Spleen (tissue), 11 donors: Measurements from ENCODE around the gene CCDC17. TPM values are rescaled to one million over a fixed set of nuclear protein-coding genes. Genes with fewer than 3 reads are reported as not detected.

Source experiments
- DNase-seq: peaks from one replicate; pipeline ENCODE4 v3.0.0-alpha.2; 2020
- H3K27ac ChIP-seq, 8 donors: fragments of 200-600 bp; sonication (generic) in 7 of 8; 1 replicate in 4 of 8; 2 replicates in 4 of 8; pipeline versions ENCODE4 v1.5.0 to v1.8.0; 2016 to 2021; ENCODE audit warnings: inconsistent platforms in 4 of 8, mild to moderate bottlenecking in 4 of 8, moderate library complexity in 1 of 8
- H3K27me3 ChIP-seq, 7 donors: fragments of 200-600 bp; sonication (generic) in 6 of 7; replicated peaks in 1 of 7; 1 replicate in 4 of 7; 2 replicates in 3 of 7; pipeline versions ENCODE4 v1.5.0 to v1.8.0; 2016 to 2021; ENCODE audit warnings: inconsistent platforms in 3 of 7, mild to moderate bottlenecking in 1 of 7
- H3K36me3 ChIP-seq, 6 donors: fragments of 200-600 bp; sonication (generic) in 5 of 6; 1 replicate in 4 of 6; 2 replicates in 2 of 6; pipeline versions ENCODE4 v1.5.0 to v1.8.0; 2016 to 2021; ENCODE audit warnings: inconsistent platforms in 2 of 6
- H3K4me1 ChIP-seq, 6 donors: fragments of 200-600 bp; sonication (generic) in 5 of 6; 1 replicate in 3 of 6; 2 replicates in 3 of 6; pipeline versions ENCODE4 v1.5.0 to v1.8.0; 2016 to 2021; ENCODE audit warnings: inconsistent platforms in 3 of 6
- H3K4me3 ChIP-seq, 8 donors: fragments of 200-600 bp; sonication (generic) in 7 of 8; 1 replicate in 4 of 8; 2 replicates in 4 of 8; pipeline versions ENCODE4 v1.5.0 to v1.8.0; 2016 to 2021; ENCODE audit warnings: inconsistent platforms in 4 of 8, mild to moderate bottlenecking in 4 of 8, moderate library complexity in 2 of 8
- H3K9me3 ChIP-seq, 8 donors: fragments of 200-600 bp; sonication (generic) in 7 of 8; 1 replicate in 4 of 8; 2 replicates in 4 of 8; pipeline versions ENCODE4 v1.5.0 to v1.8.0; 2016 to 2021; ENCODE audit warnings: inconsistent platforms in 4 of 8
- CTCF ChIP-seq, 11 experiments: fragments of 200-600 bp in 7 of 11; fragments of 450-650 bp in 4 of 11; sonication (generic) in 4 of 11; IDR thresholded peaks in 8 of 11; conservative IDR thresholded peaks in 3 of 11; 1 replicate in 7 of 11; 2 replicates in 4 of 11; pipeline versions ENCODE4 v1.4.0 to v1.8.0; 2016 to 2021; ENCODE audit warnings: antibody characterized with exemption in 11 of 11, inconsistent platforms in 4 of 11, mild to moderate bottlenecking in 1 of 11
- POLR2A ChIP-seq, 3 donors: fragments of 450-650 bp; IDR thresholded peaks; one replicate each; pipeline ENCODE4 v1.5.1; 2017; ENCODE audit warnings: antibody characterized with exemption in 3 of 3, mild to moderate bottlenecking in 1 of 3
- POLR2AphosphoS5 ChIP-seq, 3 donors: sonication (generic); formaldehyde crosslinking; IDR thresholded peaks; one replicate each; pipeline ENCODE4 v1.5.1; 2017; ENCODE audit warnings: antibody characterized with exemption in 3 of 3
- WGBS, 5 donors: extraction: QIAGEN DNeasy Blood & Tissue Kit in 3 of 5; methylation state at CpG; one replicate each; pipeline versions ENCODE4 v1.1.5 to v1.1.7; 2013 to 2018; 5-methylcytosine and 5-hydroxymethylcytosine counted together
- intact Hi-C: fragments of 100-400 bp; cut with DNase I; formaldehyde crosslinking; loops from one replicate; pipeline ENCODE4 v1.15.0; 2023; ENCODE audit warnings: low total_unique reads
- polyA plus RNA-seq, 3 donors: library from polyadenylated mRNA; stranded (reverse); fragments of 200-250 nt; gene quantifications; one replicate each; pipeline ENCODE4 v1.2.1, GENCODE V29; 2013
- total RNA-seq, 7 donors: library from RNA; depleted of rRNA in 3 of 7; stranded (reverse); fragments of >200 nt in 3 of 7; fragmentation: NEBNext Ultra II Directional in 4 of 7; extraction: Animal tissue kit (Norgen Biotek cat#: 25700) in 4 of 7; gene quantifications; one replicate each; pipeline versions ENCODE4 v1.1.0 to v1.2.1, GENCODE V29; 2016 to 2021
- donor health status: healthy with polysubstance abuse.
- donor health status: DM: no; HTN: no; CAD: no; lungs with moderate emphysema.
- donor health status: DM: no; HTN: no; CAD: no.
- donor health status: Bipolar disorder and iron deficiency.
- donor health status: healthy.
- donor health status: DM: no; HTN: no; CAD: no.
- donor health status: DM: yes; HTN: yes; CAD: no.

The CCDC17 gene
- total and polyA plus RNA-seq, 10 donors, result 0.55 to 7.6 (median 5.0) TPM

- intact Hi-C loops, result no loop called here
- Histone ChIP-seq H3K4me1 (peaks cover 0 to 14% (median 2%) of the 10 kb centered on the region in 6 donors), H3K36me3 (peaks cover 9 to 91% (median 74%) of the 10 kb centered on the region in 6 donors), H3K27ac (no peak overlapping the region), H3K27me3 (no peaks in the 10 kb centered on the region), H3K4me3 (no peak overlapping the region), H3K9me3 (no peaks in the 10 kb centered on the region)
- TF ChIP-seq POLR2AphosphoS5 (IDR thresholded peaks at IDR 0.05), result no peak
- TF ChIP-seq CTCF (IDR thresholded peaks at IDR 0.05 in 8 of 11, conservative IDR thresholded peaks at IDR 0.05 in 3 of 11), result no peak
- no peak for TF ChIP-seq POLR2A (IDR thresholded peaks at IDR 0.05)
- no peak for DNase-seq
- WGBS, 5 donors, result 85 to 90% (median 87%) methylated on average over 2 of the region's 2 CpGs
Observed at GRCh38 chr1:45658171-45658570, 34.3 kb upstream of the CCDC17 start.

DNA sequence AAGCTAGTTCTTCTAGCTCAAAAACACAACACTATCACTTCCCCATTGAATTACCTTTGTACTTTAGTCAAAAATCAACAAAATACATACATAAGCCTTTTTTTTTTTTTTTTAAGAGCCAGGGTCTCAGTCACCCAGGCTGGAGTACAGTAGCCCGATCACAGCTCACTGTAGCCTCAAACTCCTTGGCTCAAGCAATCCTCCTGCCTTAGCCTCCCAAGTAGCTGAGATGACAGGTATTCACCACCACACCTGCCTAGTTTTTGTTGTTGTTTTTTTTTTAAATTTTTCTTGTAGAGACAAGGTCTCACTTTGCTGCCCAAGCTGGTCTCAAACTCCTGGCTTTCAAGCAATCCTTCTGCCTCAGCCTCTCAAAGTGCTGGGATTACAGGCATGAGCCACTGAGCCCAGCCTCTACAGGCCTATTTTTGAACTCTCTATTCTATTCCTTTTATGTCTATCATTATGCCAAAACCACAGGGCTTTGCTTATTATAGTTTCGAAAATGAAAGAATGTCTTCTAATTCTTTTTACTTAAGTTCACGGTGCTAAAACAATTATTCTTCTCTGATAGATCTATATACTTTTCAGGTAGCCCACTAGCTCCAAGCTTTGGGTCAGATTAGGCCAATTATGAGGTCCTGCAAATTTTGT is 32.8 kb upstream of the CCDC17 start:
- TF ChIP-seq POLR2A (IDR thresholded peaks at IDR 0.05), result no peak
- TF ChIP-seq CTCF (IDR thresholded peaks at IDR 0.05 in 8 of 11, conservative IDR thresholded peaks at IDR 0.05 in 3 of 11), result no peak
- no peak for TF ChIP-seq POLR2AphosphoS5 (IDR thresholded peaks at IDR 0.05)
- no peak overlapping the region for H3K27ac ChIP-seq
- 92 to 97% (median 94%) methylated on average over 3 of the region's 3 CpGs for WGBS, 5 donors
- H3K36me3 ChIP-seq, result peaks cover 9 to 100% (median 88%) of the 10 kb centered on the region in 6 donors
- H3K27me3 ChIP-seq, result no peaks in the 10 kb centered on the region
- intact Hi-C loops, result no loop called here
- DNase-seq, result no peak
- H3K9me3 ChIP-seq, result no peaks in the 10 kb centered on the region
- peaks cover 0 to 5% (median 0%) of the 10 kb centered on the region in 6 donors for H3K4me1 ChIP-seq
- no peak overlapping the region for H3K4me3 ChIP-seq

- intact Hi-C loops, result no loop called here
- Histone ChIP-seq H3K27me3 (no peaks in the 10 kb centered on the region), H3K27ac (no peak overlapping the region), H3K4me3 (no peak overlapping the region), H3K4me1 (peaks cover 0 to 5% (median 0%) of the 10 kb centered on the region in 6 donors), H3K36me3 (peaks cover 9 to 100% (median 89%) of the 10 kb centered on the region in 6 donors), H3K9me3 (no peaks in the 10 kb centered on the region)
- WGBS, 5 donors, result 86 to 94% (median 92%) methylated on average over 12 of the region's 12 CpGs
- no peak for DNase-seq
- no peak for TF ChIP-seq POLR2A (IDR thresholded peaks at IDR 0.05)
- TF ChIP-seq CTCF (IDR thresholded peaks at IDR 0.05 in 8 of 11, conservative IDR thresholded peaks at IDR 0.05 in 3 of 11), result no peak
- no peak for TF ChIP-seq POLR2AphosphoS5 (IDR thresholded peaks at IDR 0.05)
Observed at GRCh38 chr1:45654540-45655280, 30.9 kb upstream of the CCDC17 start.
